IPS-18c (cell line): ENCODE results near the gene GDE1.

Experiments
- H3K4me3 ChIP-seq: 2 replicates; pipeline ENCODE4 v1.7.0; 2013; ENCODE audit warnings: low read depth, mild to moderate bottlenecking, low read length, moderate library complexity; ENCODE audit not compliant: insufficient read depth
- H3K9me3 ChIP-seq: one replicate; pipeline ENCODE4 v1.6.1; 2013; ENCODE audit warnings: mild to moderate bottlenecking, low read length, moderate library complexity; ENCODE audit not compliant: control insufficient read depth, insufficient read depth

GDE1 gene

GRCh38 chr16:19503461-19504075, 18.3 kb downstream of the GDE1 start:
- Histone ChIP-seq H3K9me3 (no peaks in the 10 kb centered on the region), H3K4me3 (no peak overlapping the region)

- H3K9me3 ChIP-seq, result no peaks in the 10 kb centered on the region
- H3K4me3 ChIP-seq, result no peak overlapping the region
These were observed 19.3 kb downstream of the GDE1 start for GRCh38 chr16:19502395-19503131.

GRCh38 chr16:19499481-19499880, 22.4 kb downstream of the GDE1 start:
- H3K9me3 ChIP-seq, result no peaks in the 10 kb centered on the region
- H3K4me3 ChIP-seq, result no peak overlapping the region

GRCh38 chr16:19499006-19499405, 22.9 kb downstream of the GDE1 start:
- no peaks in the 10 kb centered on the region for H3K9me3 ChIP-seq
- H3K4me3 ChIP-seq, result no peak overlapping the region

- H3K9me3 ChIP-seq, result no peaks in the 10 kb centered on the region
- no peak overlapping the region for H3K4me3 ChIP-seq
These were observed 24.7 kb downstream of the GDE1 start for GRCh38 chr16:19497176-19497575.

GRCh38 chr16:19490619-19491018, 31.3 kb downstream of the GDE1 start:
- Histone ChIP-seq H3K4me3 (no peak overlapping the region), H3K9me3 (no peaks in the 10 kb centered on the region)

GRCh38 chr16:19488213-19488640, 33.7 kb downstream of the GDE1 start:
- Histone ChIP-seq H3K9me3 (no peaks in the 10 kb centered on the region), H3K4me3 (no peak overlapping the region)

GRCh38 chr16:19486750-19487325, 35.1 kb downstream of the GDE1 start:
- Histone ChIP-seq H3K9me3 (no peaks in the 10 kb centered on the region), H3K4me3 (no peak overlapping the region)

GRCh38 chr16:19486051-19486450, 35.8 kb downstream of the GDE1 start:
- Histone ChIP-seq H3K4me3 (no peak overlapping the region), H3K9me3 (no peaks in the 10 kb centered on the region)

- Histone ChIP-seq H3K4me3 (no peak overlapping the region), H3K9me3 (no peaks in the 10 kb centered on the region)
These were observed 36.3 kb downstream of the GDE1 start for GRCh38 chr16:19485611-19486010.

GRCh38 chr16:19484096-19484495, 37.8 kb downstream of the GDE1 start:
- H3K4me3 ChIP-seq, result no peak overlapping the region
- H3K9me3 ChIP-seq, result no peaks in the 10 kb centered on the region

- no peaks in the 10 kb centered on the region for H3K9me3 ChIP-seq
These were observed 39.6 kb downstream of the GDE1 start for GRCh38 chr16:19482291-19482690.

GRCh38 chr16:19481769-19482168, 40.1 kb downstream of the GDE1 start:
- no peaks in the 10 kb centered on the region for H3K9me3 ChIP-seq

More at GRCh38 chr16:19482291-19482690, 39.6 kb downstream of the GDE1 start:
- no peak overlapping the region for H3K4me3 ChIP-seq

GRCh38 chr16:19481296-19481695, 40.6 kb downstream of the GDE1 start:
- no peak overlapping the region for H3K4me3 ChIP-seq
- H3K9me3 ChIP-seq, result no peaks in the 10 kb centered on the region

More at GRCh38 chr16:19481769-19482168, 40.1 kb downstream of the GDE1 start:
- no peak overlapping the region for H3K4me3 ChIP-seq

GRCh38 chr16:19479302-19479721, 42.6 kb downstream of the GDE1 start:
- Histone ChIP-seq H3K4me3 (no peak overlapping the region), H3K9me3 (no peaks in the 10 kb centered on the region)

- no peaks in the 10 kb centered on the region for H3K9me3 ChIP-seq
- no peak overlapping the region for H3K4me3 ChIP-seq
These were observed 43.4 kb downstream of the GDE1 start for GRCh38 chr16:19478505-19478904.

GRCh38 chr16:19474617-19475016, 47.3 kb downstream of the GDE1 start:
- no peaks in the 10 kb centered on the region for H3K9me3 ChIP-seq

GRCh38 chr16:19472482-19472881, 49.4 kb downstream of the GDE1 start:
- H3K9me3 ChIP-seq, result no peaks in the 10 kb centered on the region
- no peak overlapping the region for H3K4me3 ChIP-seq

More at GRCh38 chr16:19474617-19475016, 47.3 kb downstream of the GDE1 start:
- H3K4me3 ChIP-seq, result no peak overlapping the region
